Activated naive CD8-positive, alpha-beta T cell treated with anti-CD3 and anti-CD28 coated beads, Interleukin-2, amount 50 U/mL, for 16 hours (primary cell): ENCODE measurements around the gene SLC25A41.

Experiments used
- DNase-seq: peaks from one replicate; pipeline ENCODE4 v3.0.0-alpha.2; 2020; ENCODE audit warnings: low read depth, low spot score

The SLC25A41 gene

GRCh38 chr19:6433663-6434062, at the start of gene SLC25A41:
Gene SLC25A41 (minus strand): TSS chr19:6433763. CDS start chr19:6433693, 70 bp downstream.
- DNase-seq: no peak

GRCh38 chr19:6483235-6483634, 49.7 kb upstream of the SLC25A41 start:
- no peak for DNase-seq

- no peak for DNase-seq
These were observed 48.8 kb upstream of the SLC25A41 start for GRCh38 chr19:6482343-6482686.

- DNase-seq: peak; percentile 40
These were observed 48.2 kb upstream of the SLC25A41 start, which contains the start of gene DENND1C for GRCh38 chr19:6481541-6482342. Gene DENND1C (minus strand): TSS chr19:6481787. CDS start chr19:6481695, 92 bp downstream.

GRCh38 chr19:6480848-6481415, 47.4 kb upstream of the SLC25A41 start:
- no peak for DNase-seq

GRCh38 chr19:6479836-6480398, 46.4 kb upstream of the SLC25A41 start:
- DNase-seq: no peak

- no peak for DNase-seq
These were observed 45.3 kb upstream of the SLC25A41 start for GRCh38 chr19:6478815-6479214.

- DNase-seq: no peak
These were observed 43.4 kb upstream of the SLC25A41 start for GRCh38 chr19:6476896-6477431.

- DNase-seq: no peak
These were observed 42.8 kb upstream of the SLC25A41 start for GRCh38 chr19:6476155-6476895.

- no peak for DNase-seq
These were observed 42.0 kb upstream of the SLC25A41 start for GRCh38 chr19:6475321-6476108.

- no peak for DNase-seq
These were observed 40.1 kb upstream of the SLC25A41 start for GRCh38 chr19:6473647-6474046.

- no peak for DNase-seq
These were observed 39.1 kb upstream of the SLC25A41 start for GRCh38 chr19:6472713-6473112.

GRCh38 chr19:6471076-6471475, 37.5 kb upstream of the SLC25A41 start:
- DNase-seq: no peak

GRCh38 chr19:6470173-6470572, 36.6 kb upstream of the SLC25A41 start:
- DNase-seq: no peak

GRCh38 chr19:6467384-6467783, 33.8 kb upstream of the SLC25A41 start:
- DNase-seq: no peak

GRCh38 chr19:6466526-6467248, 33.1 kb upstream of the SLC25A41 start:
- no peak for DNase-seq

GRCh38 chr19:6465663-6466062, 32.1 kb upstream of the SLC25A41 start:
- DNase-seq: no peak

- DNase-seq: no peak
These were observed 31.4 kb upstream of the SLC25A41 start for GRCh38 chr19:6465006-6465405.

- DNase-seq: no peak
These were observed 30.7 kb upstream of the SLC25A41 start, which contains the start of gene CRB3 for GRCh38 chr19:6464070-6464873. Gene CRB3 (plus strand): TSS chr19:6464271. CDS start chr19:6464702, 431 bp downstream.
